Stimulated activated CD8-positive, alpha-beta memory T cell treated with anti-CD3 and anti-CD28 coated beads, Interleukin-4, amount 100 ng/mL, for 48 hours (primary cell): ENCODE measurements around the gene GRM8.

Experiments used
- DNase-seq: peaks from one replicate; pipeline ENCODE4 v3.0.0-alpha.2; 2020

GRM8 gene

GRCh38 chr7:126411032-126411820 is 841.5 kb downstream of the GRM8 start:
- DNase-seq, result no peak

GRCh38 chr7:126403040-126403439 is 849.7 kb downstream of the GRM8 start:
- no peak for DNase-seq

- DNase-seq, result no peak
Observed at GRCh38 chr7:126401918-126402317, 850.8 kb downstream of the GRM8 start.

- DNase-seq, result no peak
Observed at GRCh38 chr7:126398851-126399529, 853.8 kb downstream of the GRM8 start.

- DNase-seq, result no peak
Observed at GRCh38 chr7:126398285-126398684, 854.5 kb downstream of the GRM8 start.

- DNase-seq, result no peak
Observed at GRCh38 chr7:126394406-126394805, 858.3 kb downstream of the GRM8 start.
